AG08395 (cell line): ENCODE results near the gene OSCP1.
A peak's percentile ranks its signal among the peaks of the same experiment; 100 is the strongest.

ENCODE experiments used
- DNase-seq: peaks from one replicate; pipeline ENCODE4 v3.0.0; 2012; ENCODE audit warnings: mixed read lengths, low spot score

OSCP1 gene

GRCh38 chr1:36402504-36402890 is 47.8 kb downstream of the OSCP1 start:
- no peak for DNase-seq

GRCh38 chr1:36401602-36402503 is 48.4 kb downstream of the OSCP1 start:
- DNase-seq = no peak

GRCh38 chr1:36400825-36401601 is 49.2 kb downstream of the OSCP1 start:
- DNase-seq = peak; percentile 91

GRCh38 chr1:36400514-36400824 is 49.8 kb downstream of the OSCP1 start:
- no peak for DNase-seq

GRCh38 chr1:36398370-36398977 is 51.8 kb downstream of the OSCP1 start:
- no peak for DNase-seq

GRCh38 chr1:36397378-36398230 is 52.6 kb downstream of the OSCP1 start, which contains the start of gene LSM10:
LSM10 (minus strand) TSS chr1:36397908; CDS start chr1:36394129, 3,779 bp downstream.
- DNase-seq = peak; percentile 92

- no peak for DNase-seq
These were observed 53.2 kb downstream of the OSCP1 start for GRCh38 chr1:36397083-36397377.

- no peak for DNase-seq
These were observed 53.9 kb downstream of the OSCP1 start for GRCh38 chr1:36396359-36396758.

- DNase-seq = no peak
These were observed 56.6 kb downstream of the OSCP1 start for GRCh38 chr1:36393686-36394085.

- no peak for DNase-seq
These were observed 57.4 kb downstream of the OSCP1 start for GRCh38 chr1:36392836-36393235.

- no peak for DNase-seq
These were observed 59.0 kb downstream of the OSCP1 start for GRCh38 chr1:36391271-36391670.

GRCh38 chr1:36390411-36390810 is 59.8 kb downstream of the OSCP1 start:
- DNase-seq = no peak

- no peak for DNase-seq
These were observed 60.3 kb downstream of the OSCP1 start for GRCh38 chr1:36389999-36390398.

GRCh38 chr1:36389261-36389660 is 61.0 kb downstream of the OSCP1 start:
- DNase-seq = no peak

GRCh38 chr1:36387141-36387949 is 62.9 kb downstream of the OSCP1 start:
- peak; percentile 66 for DNase-seq

GRCh38 chr1:36386265-36387140 is 63.7 kb downstream of the OSCP1 start:
- peak; percentile 98 for DNase-seq

GRCh38 chr1:36385410-36386264 is 64.6 kb downstream of the OSCP1 start, which contains the start of gene STK40:
STK40 (minus strand) TSS chr1:36385924; CDS start chr1:36361332, 24,592 bp downstream.
- DNase-seq = peak; percentile 96

GRCh38 chr1:36384542-36385409 is 65.5 kb downstream of the OSCP1 start:
- no peak for DNase-seq
